Activated T-cell treated with anti-CD3 and anti-CD28 coated beads for 4 hours (primary cell): ENCODE measurements around the gene ATE1.

Experiments used
- DNase-seq: peaks from one replicate; pipeline ENCODE4 v3.0.0-alpha.2; 2020

Gene ATE1

GRCh38 chr10:121865554-121865953 is 62.3 kb downstream of the ATE1 start:
- no peak for DNase-seq

- DNase-seq, result no peak
Measured at GRCh38 chr10:121864653-121865052, 63.2 kb downstream of the ATE1 start.

- DNase-seq, result no peak
Measured at GRCh38 chr10:121864168-121864567, 63.7 kb downstream of the ATE1 start.

- no peak for DNase-seq
Measured at GRCh38 chr10:121862649-121863048, 65.2 kb downstream of the ATE1 start.

GRCh38 chr10:121862042-121862441 is 65.8 kb downstream of the ATE1 start:
- DNase-seq, result no peak

- no peak for DNase-seq
Measured at GRCh38 chr10:121860810-121861209, 67.0 kb downstream of the ATE1 start.

GRCh38 chr10:121854809-121855445 is 72.9 kb downstream of the ATE1 start:
- DNase-seq, result no peak

GRCh38 chr10:121853950-121854349 is 73.9 kb downstream of the ATE1 start:
- no peak for DNase-seq

- no peak for DNase-seq
Measured at GRCh38 chr10:121851786-121852185, 76.0 kb downstream of the ATE1 start.

GRCh38 chr10:121848082-121848481 is 79.7 kb downstream of the ATE1 start:
- DNase-seq, result no peak

- no peak for DNase-seq
Measured at GRCh38 chr10:121846555-121846954, 81.3 kb downstream of the ATE1 start.

GRCh38 chr10:121845044-121845784 is 82.6 kb downstream of the ATE1 start:
- DNase-seq, result no peak

GRCh38 chr10:121844537-121844936 is 83.3 kb downstream of the ATE1 start:
- DNase-seq, result no peak

- DNase-seq, result no peak
Measured at GRCh38 chr10:121843379-121843778, 84.5 kb downstream of the ATE1 start.

- DNase-seq, result no peak
Measured at GRCh38 chr10:121841862-121842261, 86.0 kb downstream of the ATE1 start.

- DNase-seq, result no peak
Measured at GRCh38 chr10:121838931-121839330, 88.9 kb downstream of the ATE1 start.

GRCh38 chr10:121838149-121838548 is 89.7 kb downstream of the ATE1 start:
- DNase-seq, result no peak

GRCh38 chr10:121836171-121836570 is 91.7 kb downstream of the ATE1 start:
- DNase-seq, result no peak

GRCh38 chr10:121835376-121835775 is 92.5 kb downstream of the ATE1 start:
- no peak for DNase-seq

GRCh38 chr10:121834757-121835156 is 93.1 kb downstream of the ATE1 start:
- DNase-seq, result no peak

GRCh38 chr10:121833387-121833786 is 94.4 kb downstream of the ATE1 start:
- DNase-seq, result no peak

- DNase-seq, result no peak
Measured at GRCh38 chr10:121832647-121833046, 95.2 kb downstream of the ATE1 start.

- no peak for DNase-seq
Measured at GRCh38 chr10:121831777-121832176, 96.1 kb downstream of the ATE1 start.

GRCh38 chr10:121831237-121831636 is 96.6 kb downstream of the ATE1 start:
- DNase-seq, result no peak

GRCh38 chr10:121830101-121830500 is 97.7 kb downstream of the ATE1 start:
- DNase-seq, result no peak
